Colon (tissue), 2 donors: ENCODE measurements around the gene C10orf95.

ENCODE experiments used
- FAIRE-seq: peaks from 2 replicates; lab custom pipeline; 2012; peaks lifted over from hg19 to GRCh38; lab: Jason Lieb, UNC
- donor health status: control.
- donor health status: control.

C10orf95 gene

GRCh38 chr10:102401342-102401654 is 50.0 kb downstream of the C10orf95 start:
- FAIRE-seq: no peak

- FAIRE-seq: no peak
Observed at GRCh38 chr10:102400598-102401341, 50.6 kb downstream of the C10orf95 start.

GRCh38 chr10:102400076-102400475 is 51.3 kb downstream of the C10orf95 start:
- no peak for FAIRE-seq
